NCI-H2029 (cell line): ENCODE results near the gene ROR1.
A peak's percentile ranks its signal among the peaks of the same experiment; 100 is the strongest.
"Not testable (repeated sequence)": the region's sequence is repeated elsewhere in the genome, so short reads cannot be mapped to it uniquely, and the experiment has no call there.

ENCODE experiments used
- DNase-seq: peaks from one replicate; lab custom pipeline; 2025; lab: John Stamatoyannopoulos, UW

ROR1 gene

DNA sequence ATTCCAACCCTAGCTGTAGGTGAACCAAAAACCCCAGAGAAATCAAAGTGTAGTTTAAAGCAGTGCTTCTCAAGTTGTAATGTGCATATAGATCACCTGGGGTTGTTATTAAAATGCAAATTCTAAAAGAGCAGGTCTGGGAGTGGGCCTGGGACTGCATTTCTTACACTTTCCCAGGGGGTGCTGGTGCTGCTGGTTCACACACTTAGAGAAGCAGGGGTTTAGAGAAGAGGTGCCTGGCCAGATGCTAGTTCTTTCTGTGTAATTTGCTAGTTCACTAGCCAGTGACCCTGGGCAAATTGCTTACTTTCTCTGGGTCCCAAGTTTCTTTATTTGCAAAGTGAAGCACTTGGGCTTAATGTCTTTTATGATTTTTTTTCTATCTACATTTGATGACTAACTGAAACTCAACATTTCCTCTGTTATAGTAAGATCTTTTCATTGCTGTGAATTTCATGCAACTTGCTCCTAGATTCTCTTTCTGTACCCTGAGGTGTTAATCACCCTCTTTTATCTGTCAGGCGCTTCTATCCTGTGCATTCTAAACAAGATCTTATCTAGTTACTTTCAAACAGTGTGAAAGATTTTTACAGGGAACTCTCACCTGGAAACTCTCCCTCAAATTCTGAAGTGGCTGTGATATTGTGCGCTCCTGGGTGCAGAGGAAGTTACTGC lies 287.8 kb downstream of the ROR1 start:
- no peak for DNase-seq

GRCh38 chr1:64062529-64062928 lies 288.7 kb downstream of the ROR1 start:
- DNase-seq, result no peak

DNA sequence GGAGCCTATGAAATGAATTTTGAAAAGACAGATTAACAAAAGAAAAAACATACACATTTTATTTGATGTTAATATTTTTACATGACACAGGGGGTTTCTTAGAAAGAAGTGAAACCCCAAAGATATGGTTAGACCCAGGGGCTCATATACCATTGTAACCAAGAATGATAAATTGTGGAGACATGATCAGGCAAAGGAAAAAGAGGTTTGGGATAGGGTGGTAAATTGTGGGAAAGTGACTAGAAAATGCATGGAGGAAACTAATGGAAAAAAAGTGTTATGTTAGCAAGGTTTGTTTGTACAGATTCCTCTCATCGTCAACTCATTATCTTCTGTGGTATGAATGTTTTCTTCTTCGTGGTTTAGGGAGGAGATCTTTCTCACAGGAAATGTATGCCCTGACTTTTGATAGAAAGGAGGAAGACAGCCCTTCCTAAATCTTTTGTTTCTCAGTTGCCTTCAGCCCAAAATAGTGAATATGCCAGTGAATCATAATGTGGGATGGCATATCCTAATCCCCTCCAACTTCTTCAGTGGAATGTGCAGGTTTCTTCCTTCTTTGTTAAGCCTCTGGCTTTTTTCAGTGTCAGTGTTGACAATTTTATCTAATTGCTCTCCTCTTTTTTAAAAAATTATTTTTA lies 289.2 kb downstream of the ROR1 start:
- no peak for DNase-seq

DNA sequence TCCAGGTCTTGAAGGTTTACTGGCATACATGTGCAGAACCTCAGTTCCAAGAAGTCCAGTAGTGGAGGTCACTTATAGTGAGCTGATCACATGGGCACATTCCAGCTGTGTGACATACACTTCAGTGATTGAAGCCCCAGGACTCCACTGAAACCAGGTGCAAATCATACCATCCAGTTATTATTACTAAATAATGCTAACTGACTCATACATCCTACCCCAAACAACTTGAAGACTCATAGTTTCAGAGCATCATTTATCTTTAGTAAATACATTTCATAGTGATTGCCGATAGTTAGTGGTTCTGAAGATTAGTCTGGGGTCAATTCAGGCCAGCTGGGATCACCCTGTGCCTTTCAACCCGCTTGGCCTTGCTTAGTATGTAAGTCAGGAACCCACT lies 291.8 kb downstream of the ROR1 start:
- DNase-seq, result no peak

- DNase-seq, result peak; percentile 77
These were observed 298.4 kb downstream of the ROR1 start for GRCh38 chr1:64072089-64072793.

GRCh38 chr1:64073705-64074104 lies 299.9 kb downstream of the ROR1 start:
- no peak for DNase-seq

GRCh38 chr1:64074767-64075166 lies 300.9 kb downstream of the ROR1 start:
- no peak for DNase-seq

DNA sequence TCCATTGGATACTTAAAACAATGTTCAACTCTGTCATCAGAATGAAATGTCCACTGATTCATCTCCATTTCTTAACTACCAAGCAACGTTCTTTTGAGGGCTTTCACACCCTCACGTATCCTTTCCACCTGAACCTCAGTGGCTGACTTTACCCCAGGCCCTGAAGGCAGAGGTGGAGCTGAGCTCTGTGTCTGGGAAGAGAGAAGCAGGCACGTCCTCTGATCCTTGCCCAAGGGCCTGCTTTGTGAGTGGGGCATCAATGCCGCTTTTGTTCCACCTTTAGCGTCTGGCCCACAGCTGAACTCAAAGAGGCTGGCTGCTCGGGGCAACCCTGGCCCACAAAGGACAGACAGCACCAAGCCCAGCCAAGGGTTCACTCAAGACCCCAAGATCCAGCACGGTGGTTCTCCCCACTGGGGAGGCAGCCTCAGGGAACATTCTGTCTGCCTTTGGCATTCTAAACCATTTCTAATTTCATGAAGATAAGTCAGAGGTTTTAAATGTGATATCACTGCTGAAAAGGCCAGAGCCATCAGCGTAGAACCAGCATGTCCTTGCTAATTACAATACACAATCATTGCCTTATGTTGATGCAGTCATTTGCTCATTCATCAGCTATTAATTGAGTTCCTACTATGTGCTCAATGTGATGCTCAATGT lies 303.6 kb downstream of the ROR1 start:
- DNase-seq, result no peak

DNA sequence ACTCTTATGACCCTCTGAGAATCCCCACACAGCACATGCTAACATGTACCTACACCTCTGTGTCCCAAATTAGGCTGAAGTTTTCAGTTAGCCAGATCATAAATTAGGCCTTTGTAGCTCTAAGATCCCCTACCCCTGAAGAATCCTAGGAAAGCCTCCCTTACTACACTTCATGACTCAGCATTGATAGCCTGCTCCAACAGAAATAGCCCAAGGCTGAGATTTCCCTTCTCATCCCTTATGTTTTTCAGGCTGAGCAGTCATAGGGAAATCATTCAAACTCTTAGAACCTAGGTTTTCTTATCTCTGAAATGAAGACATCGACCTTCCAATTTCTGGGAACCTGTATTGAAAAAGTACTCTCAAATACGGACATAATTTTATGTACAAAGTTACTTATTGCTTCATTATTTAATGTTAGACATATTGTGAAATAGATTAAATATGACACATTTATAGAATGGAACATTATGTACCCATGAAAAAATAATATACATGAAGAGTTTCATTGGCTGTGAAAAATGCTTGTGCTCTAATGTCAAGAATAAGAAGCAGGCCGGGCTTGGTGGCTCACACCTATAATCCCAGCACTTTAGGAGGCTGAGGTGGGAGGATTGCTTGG lies 307.2 kb downstream of the ROR1 start:
- DNase-seq, result no peak

- DNase-seq, result no peak
These were observed 308.6 kb downstream of the ROR1 start for GRCh38 chr1:64082459-64082858.

GRCh38 chr1:64084451-64084850 lies 310.6 kb downstream of the ROR1 start:
- DNase-seq, result no peak

DNA sequence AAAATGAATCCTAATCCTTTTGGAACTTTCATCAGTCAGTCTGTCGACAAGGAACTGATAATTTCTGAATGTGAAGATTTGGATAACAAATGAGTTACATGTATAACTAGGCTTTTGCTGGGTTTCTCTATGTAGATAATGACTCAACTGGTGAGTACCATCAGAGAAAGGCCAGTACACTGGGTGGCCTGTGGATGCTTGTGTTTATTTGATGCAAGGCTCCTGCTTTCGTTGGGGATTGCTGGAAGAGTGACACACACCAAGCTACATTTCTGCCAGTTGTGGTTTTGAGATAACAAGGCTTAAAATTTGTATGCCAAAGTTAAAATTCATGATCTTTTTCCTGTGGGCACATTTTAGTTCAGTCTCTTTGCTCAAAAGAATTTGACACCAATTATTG lies 314.0 kb downstream of the ROR1 start:
- DNase-seq, result no peak

GRCh38 chr1:64090436-64090835 lies 316.6 kb downstream of the ROR1 start:
- DNase-seq, result no peak

DNA sequence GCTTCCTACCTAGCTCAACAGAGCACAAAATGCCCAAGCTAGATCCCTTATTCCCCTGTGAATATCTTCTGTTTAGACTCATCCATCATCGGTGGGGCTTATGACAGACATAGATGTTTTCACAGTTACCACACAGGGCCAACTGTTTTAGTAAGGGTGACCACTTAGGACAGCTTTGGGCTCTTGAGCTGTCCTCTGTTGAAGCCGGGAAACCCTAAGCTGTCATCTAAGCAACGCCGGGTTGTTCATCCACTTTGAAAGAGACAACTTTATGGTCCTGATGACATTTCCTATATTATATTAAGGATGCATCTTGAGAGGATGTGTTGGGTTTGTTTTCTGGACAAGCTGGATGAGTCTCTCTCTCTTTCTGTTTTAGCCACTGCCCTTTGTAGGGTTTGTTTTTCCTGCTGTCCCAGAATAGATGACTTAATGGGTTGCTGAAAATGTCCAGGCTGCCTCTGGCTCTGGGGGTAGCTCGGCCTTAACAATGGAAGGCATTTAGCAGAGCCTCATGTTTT lies 319.1 kb downstream of the ROR1 start:
- no peak for DNase-seq

DNA sequence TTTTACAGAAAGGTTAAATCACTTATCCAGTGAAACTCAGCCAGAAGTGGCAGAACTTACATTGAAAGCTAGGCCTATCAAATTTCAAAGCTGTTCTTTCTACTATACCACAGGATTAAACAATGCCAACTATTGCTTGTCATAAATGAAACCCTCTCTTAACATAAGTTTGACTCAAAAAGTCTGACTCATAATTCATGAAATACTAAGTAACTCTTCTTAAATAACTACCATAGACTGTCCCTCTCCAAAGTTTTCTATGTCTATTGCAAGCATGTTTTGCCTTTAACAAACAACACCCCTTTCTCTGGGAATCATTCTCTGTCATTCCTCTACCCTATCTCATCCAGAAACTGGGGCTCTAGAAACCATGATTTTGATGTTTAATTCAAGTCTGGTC lies 320.1 kb downstream of the ROR1 start:
- DNase-seq, result no peak

- DNase-seq, result no peak
These were observed 322.0 kb downstream of the ROR1 start for GRCh38 chr1:64095832-64096231.

- no peak for DNase-seq
These were observed 324.0 kb downstream of the ROR1 start for GRCh38 chr1:64097859-64098258.

- no peak for DNase-seq
These were observed 324.6 kb downstream of the ROR1 start for GRCh38 chr1:64098436-64098835.

DNA sequence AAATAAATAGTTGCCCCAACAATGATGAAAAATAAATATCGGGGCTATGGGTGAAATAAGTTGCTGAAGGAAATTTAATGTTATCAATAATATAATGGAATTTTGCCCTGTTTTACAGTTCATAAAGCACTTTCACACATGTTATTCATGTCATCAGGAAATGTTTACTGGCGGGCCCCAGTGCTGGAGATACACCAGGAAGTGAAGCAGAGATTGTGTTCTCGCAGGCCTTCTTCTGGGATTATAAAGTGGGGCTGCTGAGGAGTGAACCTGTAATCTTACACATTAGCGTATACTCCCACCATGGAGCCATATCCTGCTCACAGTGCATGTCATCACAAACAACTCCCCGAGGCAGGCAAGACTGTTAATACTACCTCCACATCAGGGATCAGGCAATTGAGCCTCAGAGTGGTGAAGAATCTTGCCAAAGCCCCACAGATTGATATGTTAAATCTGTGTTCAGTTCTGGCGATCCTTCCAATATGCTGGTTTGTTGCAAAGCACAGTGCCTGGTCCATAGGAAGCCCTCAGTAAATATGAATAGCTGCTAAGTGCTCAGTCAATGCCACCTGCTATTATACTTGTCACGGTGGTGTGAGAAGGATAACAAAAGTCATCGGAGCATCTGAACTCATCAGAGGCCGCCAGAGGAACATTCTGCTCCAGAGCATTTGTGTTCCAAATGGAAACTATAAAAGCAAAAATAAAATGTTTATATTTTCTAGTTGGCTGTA lies 325.2 kb downstream of the ROR1 start:
- no peak for DNase-seq

GRCh38 chr1:64100791-64101190 lies 327.0 kb downstream of the ROR1 start:
- DNase-seq, result no peak

DNA sequence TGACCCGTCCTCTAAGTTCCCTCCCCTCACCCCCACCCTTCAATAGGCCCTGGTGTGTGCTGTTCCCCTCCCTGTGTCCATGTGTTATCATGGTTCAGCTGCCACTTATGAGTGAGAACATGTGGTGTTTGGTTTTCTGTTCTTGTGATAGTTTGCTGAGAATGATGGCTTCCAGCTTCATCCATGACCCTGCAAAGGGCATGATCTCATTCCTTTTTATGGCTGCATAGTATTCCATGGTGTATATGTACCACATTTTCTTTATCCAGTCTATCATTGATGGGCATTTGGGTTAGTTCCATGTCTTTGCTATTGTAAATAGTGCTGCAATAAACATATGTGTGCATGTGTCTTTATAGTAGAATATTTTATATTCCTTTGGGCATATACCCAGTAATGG lies 330.8 kb downstream of the ROR1 start:
- not testable (repeated sequence) for DNase-seq
